AG04450 (cell line): Measurements from ENCODE around the gene SHISA6. TPM values are rescaled to one million over a fixed set of nuclear protein-coding genes. Genes with fewer than 3 reads are reported as not detected.

Source experiments
- CTCF ChIA-PET: fragments of 300-600, 350-600 bp; formaldehyde crosslinking; extraction: SDS; loops from one replicate; lab custom pipeline; 2022; ENCODE audit warnings: antibody characterized with exemption, inconsistent platforms; lab: Charles Lee
- POLR2A ChIA-PET: fragments of 350-600 bp; formaldehyde crosslinking; extraction: SDS; loops from one replicate; lab custom pipeline; 2021; ENCODE audit warnings: antibody characterized with exemption, inconsistent platforms; lab: Yijun Ruan, JAX
- DNase-seq: peaks from one replicate; pipeline ENCODE4 v3.0.0-alpha.2; 2011; ENCODE audit warnings: low read depth, low spot score
- H3K27ac ChIP-seq: one replicate; pipeline ENCODE4 v1.5.1; 2012; ENCODE audit warnings: low read depth, low read length, control low read depth
- H3K27me3 ChIP-seq: one replicate; pipeline ENCODE4 v1.6.0; 2012; ENCODE audit warnings: low read length; ENCODE audit not compliant: control insufficient read depth, insufficient read depth
- H3K4me3 ChIP-seq: 2 replicates; pipeline ENCODE4 v1.5.1; 2011; ENCODE audit warnings: mild to moderate bottlenecking, low read depth, low read length, control low read depth
- H3K9me3 ChIP-seq: 2 replicates; pipeline ENCODE4 v1.5.1; 2012; ENCODE audit warnings: low read length; ENCODE audit not compliant: control insufficient read depth, insufficient read depth
- CTCF ChIP-seq: IDR thresholded peaks from 2 replicates; pipeline ENCODE4 v1.5.1; 2011; ENCODE audit warnings: low read depth, low read length, control low read depth, inconsistent platforms
- polyA minus RNA-seq: library from RNA; depleted of rRNA, polyadenylated mRNA; stranded (reverse); fragments of >200 nt; gene quantifications from 2 replicates; pipeline ENCODE4 v1.2.3, GENCODE V29; 2011; rRNA and poly(A)+ RNA removed
- polyA plus RNA-seq: library from polyadenylated mRNA; depleted of rRNA; stranded (reverse); fragments of >200 nt; gene quantifications from 2 replicates; pipeline ENCODE4 v1.2.3, GENCODE V29; 2011; rRNA removed

SHISA6 gene
- polyA plus RNA-seq (not detected in 2 replicates), polyA minus RNA-seq (not detected in 2 replicates)

DNA sequence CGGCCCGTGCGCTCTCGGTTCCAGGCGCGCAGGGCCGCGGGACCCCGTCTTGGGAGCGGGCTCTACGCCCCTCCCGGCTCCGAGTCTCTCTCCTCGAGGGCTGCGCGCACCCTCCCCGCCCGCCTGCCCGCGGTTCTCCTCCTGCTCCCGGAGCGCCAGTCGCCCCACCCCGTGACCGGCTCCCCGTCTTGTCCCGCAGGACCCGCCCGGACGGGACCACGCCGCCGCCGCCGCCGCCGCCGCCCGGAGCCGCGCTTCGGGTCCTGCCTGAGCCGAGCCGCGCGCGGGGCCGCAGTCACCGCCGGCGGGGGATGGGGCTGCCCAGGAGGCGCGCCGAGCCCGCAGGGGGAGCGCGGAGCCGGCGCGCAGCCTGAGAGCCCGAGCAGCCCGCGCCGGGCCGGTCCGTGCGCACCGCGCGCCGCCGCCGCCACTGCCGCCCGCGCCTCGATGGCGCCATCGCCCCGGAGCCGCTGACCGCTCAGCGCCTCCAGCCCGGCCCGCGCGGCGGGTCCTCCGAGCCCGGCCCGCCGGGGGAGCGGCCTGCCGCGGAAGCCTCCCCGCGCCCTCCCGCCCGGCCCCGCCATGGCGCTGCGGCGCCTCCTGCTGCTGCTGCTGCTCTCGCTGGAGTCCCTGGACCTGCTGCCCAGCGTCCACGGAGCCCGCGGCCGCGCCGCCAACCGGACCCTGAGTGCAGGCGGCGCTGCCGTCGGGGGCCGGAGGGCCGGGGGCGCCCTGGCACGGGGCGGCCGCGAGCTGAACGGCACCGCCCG lies at the start of gene SHISA6:
TSS of gene SHISA6 (plus strand) at position 373 of the 770 bp plus-strand sequence.
- TF ChIP-seq CTCF = no peak
- CTCF ChIA-PET = no interaction called here

DNA sequence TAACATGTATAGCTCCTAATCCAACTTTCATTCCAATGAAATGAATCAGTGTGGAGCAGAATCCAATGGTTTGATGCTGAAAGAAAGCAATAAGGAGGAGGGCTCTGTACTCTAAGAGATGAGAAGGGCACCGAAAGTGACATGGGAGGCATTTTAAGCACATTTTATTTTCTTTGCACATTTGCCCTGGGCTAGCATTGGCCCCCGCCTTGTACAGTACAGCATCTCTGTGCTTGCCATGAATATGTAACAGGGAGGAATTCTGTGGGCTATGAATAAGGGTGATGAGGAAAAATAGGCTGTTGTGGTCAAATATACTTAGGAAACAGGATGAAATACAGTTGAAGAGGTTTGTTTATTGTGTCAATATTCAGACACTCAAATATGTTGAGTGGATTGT lies 45.2 kb upstream of the SHISA6 start:
- ChIA-PET CTCF (no interaction called here), POLR2A (no interaction called here)
- Histone ChIP-seq H3K27ac (no peak overlapping the region), H3K4me3 (no peak overlapping the region), H3K27me3 (no peaks in the 10 kb centered on the region), H3K9me3 (peaks cover 28% of the 10 kb centered on the region)
- no peak for TF ChIP-seq CTCF
- no peak for DNase-seq

More for the DNA sequence above, at the start of gene SHISA6:
- Histone ChIP-seq H3K4me3 (no peak within 1 kb of the TSS), H3K27me3 (peaks cover 3% of the 10 kb centered on the region), H3K9me3 (peaks cover 30% of the 10 kb centered on the region), H3K27ac (no peak within 1 kb of the TSS)
- POLR2A ChIA-PET = no interaction called here
- DNase-seq = no peak

- Histone ChIP-seq H3K27ac (no peak overlapping the region), H3K4me3 (no peak overlapping the region), H3K9me3 (peaks cover 32% of the 10 kb centered on the region), H3K27me3 (no peaks in the 10 kb centered on the region)
- CTCF ChIA-PET = interaction anchor here (0.6 kb wide), 1 partner anchor 48 kb away, joined by 3 read pairs; no protein-coding TSS in a partner anchor
- TF ChIP-seq CTCF = no peak
- no peak for DNase-seq
- POLR2A ChIA-PET = no interaction called here
Measured at GRCh38 chr17:11204991-11205390, 36.0 kb upstream of the SHISA6 start.

GRCh38 chr17:11205659-11206058 lies 35.4 kb upstream of the SHISA6 start:
- H3K27me3 ChIP-seq = no peaks in the 10 kb centered on the region
- no peak overlapping the region for H3K27ac ChIP-seq
- ChIA-PET CTCF (no interaction called here), POLR2A (no interaction called here)
- H3K4me3 ChIP-seq = no peak overlapping the region
- no peak for DNase-seq
- peaks cover 29% of the 10 kb centered on the region for H3K9me3 ChIP-seq
- no peak for TF ChIP-seq CTCF

- ChIA-PET POLR2A (no interaction called here), CTCF (no interaction called here)
- Histone ChIP-seq H3K27me3 (no peaks in the 10 kb centered on the region), H3K4me3 (no peak overlapping the region), H3K27ac (no peak overlapping the region), H3K9me3 (peaks cover 22% of the 10 kb centered on the region)
- no peak for DNase-seq
- TF ChIP-seq CTCF = no peak
Measured at GRCh38 chr17:11209906-11210305, 31.1 kb upstream of the SHISA6 start.
